ENCODE measurements around the gene STX4.
A peak's percentile ranks its signal among the peaks of the same experiment; 100 is the strongest.

The STX4 gene

GRCh38 chr16:31064882-31065461 is 31.6 kb downstream of the STX4 start:
- DNase-seq (ENCODE audit: low read depth in 2 of 2), result peak; percentile 81 to 86

GRCh38 chr16:31067342-31067741 is 34.0 kb downstream of the STX4 start:
- no peak for DNase-seq (ENCODE audit: low read depth in 2 of 2)

GRCh38 chr16:31071861-31072260 is 38.5 kb downstream of the STX4 start:
- DNase-seq (ENCODE audit: low read depth in 2 of 2), result peak; percentile 66 to 68

- DNase-seq (ENCODE audit: low read depth in 2 of 2), result no peak
Measured at GRCh38 chr16:31072540-31073141, 39.3 kb downstream of the STX4 start.

- peak; percentile 69 to 72 for DNase-seq (ENCODE audit: low read depth in 2 of 2)
Measured at GRCh38 chr16:31073142-31073969, 40.0 kb downstream of the STX4 start.

GRCh38 chr16:31073970-31074813 is 40.8 kb downstream of the STX4 start, which contains the start of the genes ZNF646 and ZNF668:
ZNF646 (plus strand) TSS chr16:31074422; CDS start chr16:31076325, 1,903 bp downstream.
ZNF668 (minus strand) TSS chr16:31074240; CDS start chr16:31064459, 9,781 bp downstream.
- peak; percentile 96 to 97 for DNase-seq (ENCODE audit: low read depth in 2 of 2)

GRCh38 chr16:31074814-31075183 is 41.4 kb downstream of the STX4 start:
- DNase-seq (ENCODE audit: low read depth in 2 of 2), result no peak

GRCh38 chr16:31076319-31076718 is 43.0 kb downstream of the STX4 start:
- no peak for DNase-seq (ENCODE audit: low read depth in 2 of 2)

- DNase-seq (ENCODE audit: low read depth in 2 of 2), result no peak
Measured at GRCh38 chr16:31077024-31077423, 43.7 kb downstream of the STX4 start.

GRCh38 chr16:31077592-31078396 is 44.4 kb downstream of the STX4 start:
- DNase-seq (ENCODE audit: low read depth in 2 of 2), result no peak

- no peak for DNase-seq (ENCODE audit: low read depth in 2 of 2)
Measured at GRCh38 chr16:31078597-31079341, 45.4 kb downstream of the STX4 start.

- DNase-seq (ENCODE audit: low read depth in 2 of 2), result no peak
Measured at GRCh38 chr16:31079342-31079944, 46.1 kb downstream of the STX4 start.

- no peak for DNase-seq (ENCODE audit: low read depth in 2 of 2)
Measured at GRCh38 chr16:31080035-31080629, 46.8 kb downstream of the STX4 start.

GRCh38 chr16:31080756-31081419 is 47.5 kb downstream of the STX4 start:
- DNase-seq (ENCODE audit: low read depth in 2 of 2), result no peak

- DNase-seq (ENCODE audit: low read depth in 2 of 2), result no peak
Measured at GRCh38 chr16:31081428-31082351, 48.3 kb downstream of the STX4 start.

- DNase-seq (ENCODE audit: low read depth in 2 of 2), result no peak
Measured at GRCh38 chr16:31082368-31083045, 49.1 kb downstream of the STX4 start.

GRCh38 chr16:31083081-31083480 is 49.7 kb downstream of the STX4 start:
- no peak for DNase-seq (ENCODE audit: low read depth in 2 of 2)

All from fibroblast of skin of left biceps (primary cell).